IMR-90 (cell line): ENCODE results near the gene P4HA2. TPM values are rescaled to one million over a fixed set of nuclear protein-coding genes. Genes with fewer than 3 reads are reported as not detected.

ENCODE experiments used
- ATAC-seq: fragments of 200-7000 bp; cut with Tn5 transposase; 2 replicates; pipeline ENCODE4 v1.9.1; 2020; ENCODE audit warnings: low read depth, mild to moderate bottlenecking, moderate library complexity
- BruUV-seq: library from RNA; stranded (reverse); fragments of 400-500 nt; replicated peaks from 2 replicates; lab custom pipeline; 2021; lab: Mats Ljungman, UMichigan
- CTCF ChIA-PET: fragments of 300-600 bp; formaldehyde crosslinking; extraction: SDS; loops from one replicate; lab custom pipeline; 2021; ENCODE audit warnings: antibody characterized with exemption; lab: Yijun Ruan, JAX
- POLR2A ChIA-PET: fragments of 300-600 bp; sonication (Branson Sonifier 250); formaldehyde crosslinking; loops from one replicate; lab custom pipeline; 2022; ENCODE audit warnings: antibody characterized with exemption; ENCODE audit not compliant: unreplicated experiment; lab: Charles Lee
- DNase-seq: peaks from one replicate; pipeline ENCODE4 v3.0.0; 2013
- H2AFZ ChIP-seq: replicated peaks from 2 replicates; pipeline ENCODE3; 2013; ENCODE audit warnings: low read length, mild to moderate bottlenecking; ENCODE audit not compliant: poor library complexity
- H2AK5ac ChIP-seq: 2 replicates; pipeline ENCODE4 v1.6.1; 2013; ENCODE audit warnings: low read depth, low read length, inconsistent platforms
- H2AK9ac ChIP-seq: replicated peaks from 2 replicates; pipeline ENCODE3; 2013; ENCODE audit warnings: mild to moderate bottlenecking, low read depth, low read length, moderate library complexity; ENCODE audit not compliant: poor library complexity
- H2BK120ac ChIP-seq: 2 replicates; pipeline ENCODE4 v1.6.1; 2013; ENCODE audit warnings: low read depth, low read length, inconsistent platforms
- H2BK15ac ChIP-seq: 3 replicates; pipeline ENCODE4 v1.6.1; 2013; ENCODE audit warnings: low read depth, low read length, inconsistent platforms
- H2BK20ac ChIP-seq: 2 replicates; pipeline ENCODE4 v1.6.1; 2013; ENCODE audit warnings: low read depth, mild to moderate bottlenecking, inconsistent platforms, low read length, moderate library complexity
- H2BK5ac ChIP-seq: 2 replicates; pipeline ENCODE4 v1.6.1; 2013; ENCODE audit warnings: mild to moderate bottlenecking, low read depth, low read length, inconsistent platforms; ENCODE audit not compliant: poor library complexity, severe bottlenecking
- H3K14ac ChIP-seq: replicated peaks from 2 replicates; pipeline ENCODE4 v1.6.1; 2013; ENCODE audit warnings: low read depth, low read length, inconsistent platforms
- H3K18ac ChIP-seq: 2 replicates; pipeline ENCODE4 v1.6.1; 2013; ENCODE audit warnings: low read depth, low read length, control low read depth
- H3K23ac ChIP-seq: 2 replicates; pipeline ENCODE4 v1.6.1; 2013; ENCODE audit warnings: low read depth, low read length, inconsistent platforms
- H3K27ac ChIP-seq: 2 replicates; pipeline ENCODE4 v1.5.1; 2013; ENCODE audit warnings: mild to moderate bottlenecking, control low read depth, low read length; ENCODE audit not compliant: insufficient read depth
- H3K27me3 ChIP-seq: 2 replicates; pipeline ENCODE4 v1.6.1; 2013; ENCODE audit warnings: low read length; ENCODE audit not compliant: control insufficient read depth, insufficient read depth
- H3K36me3 ChIP-seq: 2 replicates; pipeline ENCODE4 v1.6.1; 2013; ENCODE audit warnings: low read length, mixed read lengths; ENCODE audit not compliant: control insufficient read depth, insufficient read depth
- H3K4ac ChIP-seq: 2 replicates; pipeline ENCODE4 v1.6.1; 2013; ENCODE audit warnings: low read depth, low read length, inconsistent platforms
- H3K4me1 ChIP-seq: 2 replicates; pipeline ENCODE4 v1.6.1; 2013; ENCODE audit warnings: low read length, mixed read lengths; ENCODE audit not compliant: control insufficient read depth, insufficient read depth
- H3K4me2 ChIP-seq: 2 replicates; pipeline ENCODE4 v1.6.1; 2013; ENCODE audit warnings: low read depth, mild to moderate bottlenecking, control low read depth, low read length, moderate library complexity
- H3K4me3 ChIP-seq: 2 replicates; pipeline ENCODE4 v1.5.1; 2013; ENCODE audit warnings: low read depth, mild to moderate bottlenecking, control low read depth, low read length, moderate library complexity; ENCODE audit not compliant: insufficient read depth
- H3K56ac ChIP-seq: 2 replicates; pipeline ENCODE4 v1.6.1; 2013; ENCODE audit warnings: low read length, inconsistent platforms; ENCODE audit not compliant: insufficient read depth; ENCODE audit errors: extremely low read depth
- H3K79me1 ChIP-seq, 2 experiments: 2 replicates each; pipeline ENCODE4 v1.6.1; 2013; ENCODE audit warnings: low read length in 2 of 2, inconsistent platforms in 1 of 2, low read depth in 1 of 2
- H3K9ac ChIP-seq: 2 replicates; pipeline ENCODE4 v1.6.1; 2013; ENCODE audit warnings: low read depth, low read length, control low read depth
- H3K9me1 ChIP-seq: 2 replicates; pipeline ENCODE4 v1.6.1; 2013; ENCODE audit warnings: low read length, inconsistent platforms; ENCODE audit not compliant: insufficient read depth
- H3K9me3 ChIP-seq: 2 replicates; pipeline ENCODE4 v1.6.1; 2013; ENCODE audit warnings: low read length; ENCODE audit not compliant: control insufficient read depth, insufficient read depth
- H4K20me1 ChIP-seq: 2 replicates; pipeline ENCODE4 v1.6.1; 2013; ENCODE audit warnings: low read length, inconsistent platforms; ENCODE audit not compliant: insufficient read depth
- H4K5ac ChIP-seq: 2 replicates; pipeline ENCODE4 v1.6.1; 2013; ENCODE audit warnings: mild to moderate bottlenecking, low read depth, low read length, control low read depth
- H4K8ac ChIP-seq, 2 experiments: 2 replicates each; pipeline ENCODE4 v1.6.1; 2013; ENCODE audit warnings: low read depth in 2 of 2, low read length in 2 of 2, control low read depth in 1 of 2, inconsistent platforms in 1 of 2
- H4K91ac ChIP-seq: 2 replicates; pipeline ENCODE4 v1.6.1; 2013; ENCODE audit warnings: low read depth, low read length, inconsistent platforms; ENCODE audit not compliant: insufficient read depth
- BHLHE40 ChIP-seq: fragments of 150-350 bp; IDR thresholded peaks from 2 replicates; pipeline ENCODE4 v1.6.1; 2016; ENCODE audit warnings: mild to moderate bottlenecking, low read depth, low read length
- CEBPB ChIP-seq: IDR thresholded peaks from 2 replicates; pipeline ENCODE4 v1.6.1; 2012; ENCODE audit warnings: low read depth, low read length, improper control_type of control experiment
- CHD1 ChIP-seq: IDR thresholded peaks from 2 replicates; pipeline ENCODE4 v1.6.1; 2012; ENCODE audit warnings: low read depth, low read length, improper control_type of control experiment
- CTCF ChIP-seq: conservative IDR thresholded peaks from 2 replicates; pipeline ENCODE4 v1.5.1; 2012; ENCODE audit warnings: mild to moderate bottlenecking, low read depth, low read length, improper control_type of control experiment
- ELK1 ChIP-seq: fragments of 150-350 bp; IDR thresholded peaks from 2 replicates; pipeline ENCODE4 v1.6.1; 2016; ENCODE audit warnings: low read depth, mild to moderate bottlenecking, low read length, moderate library complexity, borderline replicate concordance
- FOS ChIP-seq: fragments of 150-350 bp; IDR thresholded peaks from 2 replicates; pipeline ENCODE4 v1.6.1; 2016; ENCODE audit warnings: low read depth, low read length
- MAFK ChIP-seq: IDR thresholded peaks from 2 replicates; pipeline ENCODE4 v1.6.1; 2012; ENCODE audit warnings: low read depth, low read length, improper control_type of control experiment
- MAZ ChIP-seq: IDR thresholded peaks from 2 replicates; pipeline ENCODE4 v1.6.1; 2012; ENCODE audit warnings: low read depth, mild to moderate bottlenecking, low read length, improper control_type of control experiment, moderate library complexity, borderline replicate concordance
- MXI1 ChIP-seq: IDR thresholded peaks from 2 replicates; pipeline ENCODE4 v1.6.1; 2012; ENCODE audit warnings: low read depth, mild to moderate bottlenecking, low read length, moderate library complexity, borderline replicate concordance
- NFE2L2 ChIP-seq: fragments of 150-350 bp; IDR thresholded peaks from 2 replicates; pipeline ENCODE4 v1.6.1; 2016; ENCODE audit warnings: low read depth, mild to moderate bottlenecking, low read length
- POLR2A ChIP-seq: IDR thresholded peaks from 2 replicates; pipeline ENCODE4 v1.6.1; 2012; ENCODE audit warnings: mild to moderate bottlenecking, low read depth, low read length
- RAD21 ChIP-seq: IDR thresholded peaks from 2 replicates; pipeline ENCODE4 v1.6.1; 2012; ENCODE audit warnings: low read length, improper control_type of control experiment
- RCOR1 ChIP-seq: IDR thresholded peaks from 2 replicates; pipeline ENCODE4 v1.6.1; 2012; ENCODE audit warnings: mild to moderate bottlenecking, low read length, improper control_type of control experiment; ENCODE audit not compliant: insufficient replicate concordance
- RFX5 ChIP-seq: IDR thresholded peaks from 2 replicates; pipeline ENCODE4 v1.8.0; 2012; ENCODE audit warnings: low read depth, mild to moderate bottlenecking, low read length, moderate library complexity
- SMC3 ChIP-seq: fragments of 150-350 bp; IDR thresholded peaks from 2 replicates; pipeline ENCODE4 v1.6.1; 2016; ENCODE audit warnings: low read depth, mild to moderate bottlenecking, antibody characterized with exemption, low read length, moderate library complexity
- USF2 ChIP-seq: fragments of 150-350 bp; IDR thresholded peaks from 2 replicates; pipeline ENCODE4 v1.6.1; 2017; ENCODE audit warnings: mild to moderate bottlenecking, antibody characterized with exemption, low read length, low read depth
- WGBS, 2 experiments: methylation state at CpG; one replicate each; pipeline versions ENCODE4 v1.1.5 to v1.1.7; 2013; ENCODE audit warnings: missing lambda C conversion rate in 2 of 2; ENCODE audit not compliant: insufficient read length in 1 of 2; ENCODE audit errors: extremely low coverage in 2 of 2; 5-methylcytosine and 5-hydroxymethylcytosine counted together
- dilution Hi-C: fragments of 300-500 bp; cut with HindIII; formaldehyde crosslinking; loops from one replicate; pipeline ENCODE4 v1.14.3; 2018; ENCODE audit warnings: low sequenced_read_pairs; ENCODE audit not compliant: unreplicated experiment
- in situ Hi-C: fragments of 300-500 bp; cut with MboI; formaldehyde crosslinking; loops from 3 replicates; pipeline ENCODE4 v1.14.3; 2019; ENCODE audit warnings: low sequenced_read_pairs, inconsistent platforms, mixed read lengths
- intact Hi-C: fragments of 100-400 bp; cut with micrococcal nuclease; formaldehyde crosslinking; loops from 2 replicates; pipeline ENCODE4 v1.10.0; 2022
- polyA plus RNA-seq, 3 experiments: library from polyadenylated mRNA; depleted of rRNA; stranded (reverse); fragments of >200 nt; gene quantifications; 2 replicates each; pipeline ENCODE4 v1.2.3, GENCODE V29; 2012; ENCODE audit warnings: low replicate concordance in 1 of 3
- total RNA-seq: library from RNA; depleted of rRNA; stranded (reverse); fragments of >200 nt; gene quantifications from 2 replicates; pipeline ENCODE4 v1.2.3, GENCODE V29; 2012

Gene P4HA2
- total and polyA plus RNA-seq, 2 of the 4 experiments (the other 2 are of a cell fraction) = 186 to 225 TPM

DNA sequence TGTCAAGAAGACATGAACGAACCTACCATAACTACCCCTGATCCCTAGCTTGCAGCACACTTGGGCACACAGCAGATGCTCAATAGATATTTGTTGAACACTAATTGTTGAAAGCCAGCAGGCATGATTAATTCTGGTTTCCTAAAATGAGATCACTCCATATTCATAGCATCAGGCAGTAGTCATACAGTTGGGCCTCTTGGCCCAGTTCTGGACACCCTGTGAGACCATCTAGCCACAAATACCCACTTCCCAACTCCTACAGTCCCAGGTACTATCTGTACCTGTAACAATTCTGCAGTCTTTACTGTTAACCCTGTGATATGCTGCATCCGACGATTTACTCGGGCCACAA is 24.2 kb downstream of the P4HA2 start:
- no peak overlapping the region for H2BK15ac ChIP-seq
- TF ChIP-seq CHD1 (no peak), NFE2L2 (no peak), RCOR1 (no peak), ELK1 (no peak), CTCF (no peak), FOS (no peak), MXI1 (no peak), MAFK (no peak), RAD21 (no peak), RFX5 (no peak), POLR2A (no peak), CEBPB (no peak), MAZ (no peak), USF2 (no peak), BHLHE40 (no peak), SMC3 (no peak)
- H3K36me3 ChIP-seq = peaks cover 64% of the 10 kb centered on the region
- H4K20me1 ChIP-seq = peaks cover 1% of the 10 kb centered on the region; the same call in 1 of the 2 replicates
- H4K8ac ChIP-seq = no peak overlapping the region
- no peak overlapping the region for H3K4me3 ChIP-seq
- no peak overlapping the region for H2BK120ac ChIP-seq
- dilution Hi-C loops (no loop called here), intact Hi-C loops (no loop called here), in situ Hi-C loops (no loop called here)
- H3K14ac ChIP-seq = no peak overlapping the region
- H3K4ac ChIP-seq = no peak overlapping the region
- H3K18ac ChIP-seq = no peak overlapping the region
- H4K5ac ChIP-seq = no peak overlapping the region
- CTCF ChIA-PET = interaction anchor here (0.8 to 1.4 kb wide), 3 partner anchors 13 to 35 kb away, joined by 3 to 7 read pairs (median 3); no protein-coding TSS in a partner anchor
- no CpG with 5 or more reads among the region's 4 CpGs for WGBS, 2 experiments
- H2AFZ ChIP-seq = no peak overlapping the region
- H3K9ac ChIP-seq = no peak overlapping the region
- H3K56ac ChIP-seq = no peak overlapping the region
- no peak overlapping the region for H2BK20ac ChIP-seq
- POLR2A ChIA-PET = no interaction called here
- DNase-seq = peak; percentile 56
- no peak overlapping the region for H4K91ac ChIP-seq
- BruUV-seq = no TSS peak
- H2AK5ac ChIP-seq = peak overlapping the region; percentile 9; the same call in 1 of the 2 replicates
- H3K27me3 ChIP-seq = no peaks in the 10 kb centered on the region
- H3K4me1 ChIP-seq = peaks cover under 1% of the 10 kb centered on the region; the same call in 1 of the 2 replicates
- H3K9me3 ChIP-seq = no peaks in the 10 kb centered on the region
- no peak overlapping the region for H2BK5ac ChIP-seq
- peaks cover 18 to 30% of the 10 kb centered on the region in 2 experiments for H3K79me1 ChIP-seq
- peak; percentile 42 for ATAC-seq
- peaks cover 26% of the 10 kb centered on the region for H3K9me1 ChIP-seq
- no peak overlapping the region for H3K4me2 ChIP-seq
- H3K23ac ChIP-seq = no peak overlapping the region
- no peak overlapping the region for H2AK9ac ChIP-seq
- no peak overlapping the region for H3K27ac ChIP-seq
